HG03103 (cell line): ENCODE measurements around the gene POTEB3.
"Not testable (repeated sequence)": the region's sequence is repeated elsewhere in the genome, so short reads cannot be mapped to it uniquely, and the experiment has no call there.

Experiments used
- ATAC-seq: cut with Tn5 transposase; IDR thresholded peaks from one replicate; pipeline ENCODE4 v1.9.1; 2021; ENCODE audit warnings: low read depth; ENCODE audit not compliant: unreplicated experiment

The POTEB3 gene

GRCh38 chr15:21440399-21440798 lies at the start of gene POTEB3:
Gene POTEB3 (minus strand): TSS chr15:21440499. CDS start chr15:21440011, 488 bp downstream.
- ATAC-seq, result not testable (repeated sequence)

- ATAC-seq, result not testable (repeated sequence)
Measured at GRCh38 chr15:21453683-21454082, 13.4 kb upstream of the POTEB3 start.

DNA sequence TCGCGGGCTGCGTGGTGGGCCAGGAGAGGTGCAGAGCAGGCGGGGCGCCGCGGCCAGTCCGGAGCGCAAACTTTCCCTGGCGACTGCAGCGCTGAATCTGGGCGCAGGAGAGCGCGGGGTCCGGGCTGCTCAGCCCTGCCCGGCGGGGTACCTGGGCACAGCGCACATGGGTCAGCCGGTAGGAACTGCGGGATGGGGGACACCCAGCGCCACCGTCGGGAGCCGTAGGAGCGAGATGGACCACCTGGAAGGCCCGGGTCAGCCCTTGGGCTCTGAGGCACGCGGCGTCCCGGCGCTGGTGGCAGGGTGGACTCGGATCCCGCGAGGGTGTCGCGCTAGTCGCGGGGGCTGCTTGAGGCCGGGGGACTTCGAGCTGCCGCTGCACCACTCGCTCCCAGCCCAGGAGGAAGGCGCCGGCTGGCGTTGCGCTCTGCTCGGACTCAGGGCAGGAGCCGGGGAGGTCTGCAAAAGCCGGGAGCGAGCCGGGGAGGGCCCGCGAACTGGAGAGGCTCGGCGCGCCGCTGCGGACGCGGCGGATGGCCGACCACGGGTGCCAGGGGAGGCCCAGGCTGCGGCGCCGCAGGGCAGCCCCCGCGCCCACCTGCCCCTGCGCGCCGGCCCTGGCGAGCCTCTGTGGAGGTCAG lies 11.7 kb upstream of the POTEB3 start:
- not testable (repeated sequence) for ATAC-seq

- ATAC-seq, result not testable (repeated sequence)
Measured at GRCh38 chr15:21451487-21451886, 11.2 kb upstream of the POTEB3 start.

- ATAC-seq, result not testable (repeated sequence)
Measured at GRCh38 chr15:21407366-21407765, 32.9 kb downstream of the POTEB3 start.

DNA sequence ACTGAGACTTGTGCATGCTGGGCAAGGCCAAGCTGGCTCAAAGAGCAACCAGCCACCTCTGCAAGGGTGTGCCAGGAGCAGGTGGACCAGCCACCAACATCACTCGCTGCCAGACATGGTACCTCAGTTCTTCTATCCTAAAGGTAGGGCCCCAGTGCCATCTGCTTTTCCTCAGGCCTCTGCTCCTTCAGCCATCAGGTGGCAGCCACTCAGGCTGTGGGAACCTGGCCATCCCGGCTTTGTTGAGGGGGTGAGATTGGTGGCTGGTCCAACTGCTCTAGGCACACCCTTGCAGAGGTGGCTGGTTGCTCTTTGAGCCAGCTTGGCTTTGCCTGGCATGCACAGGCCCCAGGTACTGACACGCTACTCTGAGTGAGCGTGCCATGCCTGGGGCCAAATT lies 38.8 kb downstream of the POTEB3 start:
- ATAC-seq, result not testable (repeated sequence)

DNA sequence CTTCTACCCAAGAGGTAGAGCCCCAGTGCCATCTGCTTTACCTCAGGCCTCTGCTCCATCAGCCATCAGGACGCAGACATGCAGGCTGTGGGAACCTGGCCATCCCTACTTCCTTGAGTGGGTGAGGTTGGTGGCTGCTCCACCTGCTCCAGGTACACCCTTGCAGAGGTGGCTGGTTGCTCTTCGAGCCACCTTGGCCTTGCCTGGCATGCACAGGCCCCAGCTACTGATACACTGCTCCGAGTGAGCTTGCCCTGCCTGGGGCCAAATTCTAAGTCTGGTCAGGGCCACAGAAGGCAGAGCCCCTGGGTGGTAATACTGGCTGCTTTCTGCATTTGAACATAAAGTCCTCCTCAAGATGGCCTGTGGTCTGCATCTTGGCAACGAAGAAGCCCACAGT lies 41.2 kb downstream of the POTEB3 start:
- ATAC-seq, result not testable (repeated sequence)

DNA sequence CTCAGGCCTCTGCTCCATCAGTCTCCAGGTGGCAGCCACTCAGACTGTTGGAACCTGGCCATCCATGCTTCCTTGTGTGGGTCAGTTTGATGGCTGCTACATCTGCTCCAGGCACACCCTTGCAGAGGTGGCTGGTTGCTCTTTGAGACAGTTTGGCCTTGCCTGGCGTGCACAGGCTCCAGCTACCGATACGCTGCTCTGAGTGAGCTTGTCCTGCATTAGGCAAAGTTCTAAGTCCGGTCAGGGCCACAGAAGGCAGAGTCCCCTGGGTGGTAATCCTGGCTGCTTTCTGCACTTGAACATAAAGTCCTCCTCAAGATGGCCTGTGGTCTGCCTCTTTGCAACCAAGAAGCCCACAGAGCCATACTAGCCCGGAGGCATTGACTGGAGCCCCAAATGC lies 41.8 kb downstream of the POTEB3 start:
- ATAC-seq, result not testable (repeated sequence)

- ATAC-seq, result not testable (repeated sequence)
Measured at GRCh38 chr15:21397656-21398055, 42.6 kb downstream of the POTEB3 start.

DNA sequence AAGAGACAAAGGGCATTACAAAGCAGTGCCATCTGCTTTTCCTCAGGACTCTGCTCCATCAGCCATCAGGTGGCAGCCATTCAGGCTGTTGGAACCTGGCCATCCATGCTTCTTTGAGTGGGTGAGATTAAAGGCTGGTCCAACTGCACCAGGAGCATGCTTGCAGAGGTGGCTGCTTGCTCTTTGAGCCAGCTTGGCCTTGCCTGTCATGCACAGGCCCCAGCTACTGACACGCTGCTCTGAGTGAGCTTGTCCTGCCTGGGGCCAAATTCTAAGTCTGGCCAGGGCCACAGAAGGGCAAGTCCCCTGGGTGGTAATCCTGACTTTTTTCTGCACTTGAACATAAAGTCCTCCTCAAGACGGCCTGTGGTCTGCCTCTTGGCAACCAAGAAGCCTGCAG lies 43.1 kb downstream of the POTEB3 start:
- ATAC-seq, result not testable (repeated sequence)

DNA sequence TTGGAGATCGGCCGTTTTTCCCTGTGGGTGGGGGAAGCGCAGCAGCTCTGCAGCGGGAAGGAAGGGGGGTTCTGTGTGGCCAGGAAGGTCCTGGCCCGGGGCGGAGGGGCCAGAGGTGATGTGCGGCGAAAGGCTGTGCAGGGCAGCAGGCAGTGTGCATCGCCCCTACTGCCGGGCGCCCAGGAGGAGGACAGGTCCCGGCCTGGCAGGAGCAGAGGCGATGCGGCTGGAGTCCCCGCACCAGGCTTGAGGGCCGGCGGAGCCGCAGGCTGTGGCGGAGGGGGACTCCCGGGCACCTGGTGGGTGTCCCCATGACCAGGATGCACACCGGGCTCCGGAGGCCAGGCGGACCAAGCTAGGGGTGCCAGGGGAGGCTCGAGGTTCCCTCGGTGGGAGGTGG lies 54.3 kb downstream of the POTEB3 start:
- ATAC-seq, result not testable (repeated sequence)

GRCh38 chr15:21383866-21384485 lies 56.3 kb downstream of the POTEB3 start:
- not testable (repeated sequence) for ATAC-seq

- not testable (repeated sequence) for ATAC-seq
Measured at GRCh38 chr15:21373682-21374081, 66.6 kb downstream of the POTEB3 start.

- ATAC-seq, result not testable (repeated sequence)
Measured at GRCh38 chr15:21369177-21369576, 71.1 kb downstream of the POTEB3 start.

- ATAC-seq, result not testable (repeated sequence)
Measured at GRCh38 chr15:21368625-21369024, 71.7 kb downstream of the POTEB3 start.
